ENCODE measurements around the gene PRDM16. TPM values are rescaled to one million over a fixed set of nuclear protein-coding genes. Genes with fewer than 3 reads are reported as not detected.

The PRDM16 gene
- total RNA-seq, 4 donors from 2014 or later: 5.9 to 41.7 (median 11.2) TPM

- 69 to 72% methylated on average over 20 to 22 of the region's 28 CpGs for WGBS, 2 donors
- no peak for DNase-seq (ENCODE audit: low spot score in 2 of 2)
Observed at GRCh38 chr1:3465091-3465934, 396.3 kb downstream of the PRDM16 start.

DNA sequence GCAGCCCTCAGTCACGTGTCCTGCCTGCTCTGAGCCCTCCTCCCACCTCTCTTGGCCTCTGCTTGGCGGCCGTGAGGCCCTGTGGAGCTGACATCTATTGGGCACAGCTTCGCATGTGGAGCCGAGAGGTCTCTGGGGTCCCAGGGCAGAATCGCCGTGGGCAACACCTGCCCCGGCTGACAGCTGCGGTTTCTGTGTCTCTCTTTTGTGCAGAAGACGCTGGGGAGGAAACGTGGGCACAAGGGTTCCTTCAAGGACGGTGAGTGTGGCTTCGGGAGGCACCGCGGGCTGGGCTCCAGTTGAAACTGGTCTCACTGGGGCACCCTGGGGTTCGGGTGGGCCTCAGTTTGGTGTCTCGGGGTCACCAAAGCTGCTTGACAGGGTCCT lies 396.9 kb downstream of the PRDM16 start:
- Histone ChIP-seq H3K9me3 (no peaks in the 10 kb centered on the region), H3K27ac (peak overlapping the region; percentile 76 to 92 (median 86)), H3K27me3 (no peaks in the 10 kb centered on the region), H3K4me3 (no peak overlapping the region), H3K36me3 (no peaks in the 10 kb centered on the region), H3K4me1 (peaks cover 0 to 64% (median 11%) of the 10 kb centered on the region in 4 donors)
- WGBS, 2 donors: 67 to 69% methylated on average over 17 of the region's 17 CpGs
- no peak for DNase-seq (ENCODE audit: low spot score in 2 of 2)
- TF ChIP-seq EP300 (IDR thresholded peaks at IDR 0.05) (no peak), POLR2A (IDR thresholded peaks at IDR 0.05) (no peak), CTCF (IDR thresholded peaks at IDR 0.05) (no peak)

More at GRCh38 chr1:3465091-3465934, 396.3 kb downstream of the PRDM16 start:
- Histone ChIP-seq H3K9me3 (no peaks in the 10 kb centered on the region), H3K4me1 (peaks cover 0 to 64% (median 12%) of the 10 kb centered on the region in 4 donors), H3K36me3 (no peaks in the 10 kb centered on the region), H3K27ac (peak overlapping the region; percentile 76 to 92 (median 86)), H3K27me3 (no peaks in the 10 kb centered on the region), H3K4me3 (no peak overlapping the region)
- TF ChIP-seq POLR2A (IDR thresholded peaks at IDR 0.05) (no peak), EP300 (IDR thresholded peaks at IDR 0.05) (peak in 1 of 2 donors; percentile 21), CTCF (IDR thresholded peaks at IDR 0.05) (no peak)

- H3K27ac ChIP-seq: peak overlapping the region; percentile 76 to 92 (median 86)
- H3K27me3 ChIP-seq: no peaks in the 10 kb centered on the region
- 80 to 85% methylated on average over 14 to 16 of the region's 16 CpGs for WGBS, 2 donors
- TF ChIP-seq POLR2A (IDR thresholded peaks at IDR 0.05) (no peak), EP300 (IDR thresholded peaks at IDR 0.05) (no peak), CTCF (IDR thresholded peaks at IDR 0.05) (no peak)
- H3K4me1 ChIP-seq: peaks cover 0 to 64% (median 16%) of the 10 kb centered on the region in 4 donors
- no peak overlapping the region for H3K4me3 ChIP-seq
- no peak for DNase-seq (ENCODE audit: low spot score in 2 of 2)
- no peaks in the 10 kb centered on the region for H3K9me3 ChIP-seq
- H3K36me3 ChIP-seq: no peaks in the 10 kb centered on the region
Observed at GRCh38 chr1:3466366-3467075, 397.5 kb downstream of the PRDM16 start.

DNA sequence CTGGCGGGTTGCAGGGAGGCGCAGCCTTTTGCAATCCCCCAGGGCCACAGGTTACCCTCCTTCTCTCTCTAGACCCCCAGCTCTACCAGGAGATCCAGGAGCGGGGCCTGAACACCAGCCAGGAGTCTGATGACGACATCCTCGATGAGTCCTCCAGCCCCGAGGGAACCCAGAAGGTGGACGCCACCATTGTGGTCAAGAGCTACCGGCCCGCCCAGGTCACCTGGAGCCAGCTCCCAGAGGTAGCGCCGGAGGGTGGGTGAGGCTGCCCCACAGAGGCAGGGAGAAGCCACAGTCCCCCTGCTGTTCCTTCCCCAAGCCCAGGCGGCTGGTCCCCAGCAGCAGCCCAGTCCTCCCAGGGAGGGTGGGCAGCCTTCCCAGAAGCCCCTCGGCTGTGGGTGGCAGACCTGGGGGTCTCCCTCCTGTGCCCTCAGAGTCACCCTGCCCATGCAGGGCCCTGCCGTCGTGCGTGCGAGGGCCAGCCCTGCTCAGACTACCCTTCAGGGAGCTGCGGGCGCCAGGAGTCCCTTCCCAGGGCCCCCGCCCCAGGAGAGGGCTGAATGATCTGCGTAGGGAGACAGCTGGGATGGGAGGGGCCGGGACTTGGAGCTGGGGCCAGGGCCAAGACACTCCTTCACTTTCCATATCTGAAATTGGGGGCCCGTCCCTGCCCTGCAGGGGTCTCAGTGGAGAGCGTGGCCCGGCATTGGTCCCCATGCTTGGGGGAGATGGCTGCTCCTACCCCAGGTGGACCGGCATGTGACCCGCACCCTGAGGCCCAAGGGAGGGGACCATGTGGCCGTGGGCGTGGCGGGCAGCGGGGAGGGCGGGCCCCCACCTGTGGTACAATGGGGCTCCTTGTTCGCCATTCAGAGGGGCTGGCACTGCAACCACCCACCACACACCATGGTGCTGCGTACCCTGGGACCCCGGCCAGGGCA lies 398.4 kb downstream of the PRDM16 start:
- Histone ChIP-seq H3K4me3 (peak overlapping the region in 1 of 4 donors; percentile 5), H3K4me1 (peaks cover 0 to 67% (median 24%) of the 10 kb centered on the region in 4 donors), H3K27me3 (no peaks in the 10 kb centered on the region), H3K9me3 (no peaks in the 10 kb centered on the region), H3K36me3 (no peaks in the 10 kb centered on the region), H3K27ac (peak overlapping the region; percentile 76 to 92 (median 86))
- TF ChIP-seq EP300 (IDR thresholded peaks at IDR 0.05) (peak; percentile 54 to 84), CTCF (IDR thresholded peaks at IDR 0.05) (no peak), POLR2A (IDR thresholded peaks at IDR 0.05) (no peak)
- WGBS, 2 donors: 63% methylated on average over 16 to 21 of the region's 35 CpGs
- DNase-seq (ENCODE audit: low spot score in 2 of 2): no peak
